Measurements from ENCODE around the gene MDC1. TPM values are rescaled to one million over a fixed set of nuclear protein-coding genes. Genes with fewer than 3 reads are reported as not detected.

Gene MDC1
- total RNA-seq, 1 experiment from 2014 or later, result 77.6 TPM

DNA sequence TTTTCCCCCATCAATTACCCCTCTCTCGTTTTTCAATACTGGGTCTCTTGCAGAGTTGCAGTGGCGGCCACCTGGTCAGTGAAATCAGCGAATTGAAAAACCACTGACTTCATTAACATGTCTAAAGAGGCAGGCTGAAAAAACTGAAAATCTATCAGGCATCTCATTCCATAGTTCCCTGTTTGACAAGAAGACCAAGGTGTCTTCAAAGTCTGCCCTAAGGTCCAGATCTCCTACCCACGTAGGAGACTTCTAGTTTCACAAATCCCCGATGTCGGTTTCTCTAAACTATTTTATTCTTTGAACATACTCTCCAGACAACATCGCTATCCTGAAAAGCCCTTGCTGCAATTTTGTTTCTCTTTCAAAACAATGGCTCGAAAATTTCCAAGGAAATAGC lies 2.3 kb upstream of the MDC1 start:
- DNase-seq, result no peak

More for the DNA sequence above, 2.3 kb upstream of the MDC1 start:
- Histone ChIP-seq H3K9ac (ENCODE audit: extremely low read depth, insufficient read length, low read length) (peak overlapping the region; percentile 90), H3K27me3 (ENCODE audit: insufficient read depth, low read length) (no peaks in the 10 kb centered on the region), H3K4me2 (ENCODE audit: insufficient read depth, insufficient read length, low read length) (peak overlapping the region; percentile 92), H4K20me1 (ENCODE audit: control insufficient read depth, insufficient read depth, insufficient read length) (no peaks in the 10 kb centered on the region), H3K56ac (ENCODE audit: insufficient read length, low read depth, low read length) (no peak overlapping the region), H4K5ac (ENCODE audit: insufficient read length, low read depth, low read length) (peak overlapping the region; percentile 58), H2BK15ac (ENCODE audit: low read depth, low read length) (no peak overlapping the region), H2BK12ac (ENCODE audit: insufficient read length, low read depth, low read length) (no peak overlapping the region), H2AFZ (ENCODE audit: low read length) (no peak overlapping the region), H3K27ac (ENCODE audit: insufficient read length, low read depth, low read length) (peak overlapping the region; percentile 81), H2BK5ac (ENCODE audit: insufficient read length, low read length) (peak overlapping the region; percentile 79), H3K4ac (ENCODE audit: low read depth, low read length) (no peak overlapping the region; the same call in 1 of the 2 replicates), H3K14ac (ENCODE audit: insufficient read depth, low read length) (peak overlapping the region; percentile 75; the same call in 1 of the 2 replicates), H2AK5ac (ENCODE audit: insufficient read length, low read length) (no peak overlapping the region), H4K91ac (ENCODE audit: insufficient read length, low read depth, low read length) (no peak overlapping the region), H2BK20ac (ENCODE audit: low read depth, low read length, poor library complexity, severe bottlenecking) (no peak overlapping the region), H3K79me1 (ENCODE audit: insufficient read depth, low read depth, low read length, poor library complexity, severe bottlenecking) (no peaks in the 10 kb centered on the region), H3K18ac (ENCODE audit: insufficient read length, low read depth, low read length) (peak overlapping the region; percentile 78), H3T11ph (ENCODE audit: low read length) (no peak overlapping the region), H3K79me2 (ENCODE audit: insufficient read depth, low read length) (peaks cover 11% of the 10 kb centered on the region; the same call in 1 of the 2 replicates), H3K23ac (ENCODE audit: insufficient read length, low read depth, low read length) (no peak overlapping the region), H2BK120ac (ENCODE audit: low read depth, low read length, poor library complexity, severe bottlenecking) (no peak overlapping the region), H3K23me2 (ENCODE audit: insufficient read length, low read depth, low read length, poor library complexity, severe bottlenecking) (peaks cover 15% of the 10 kb centered on the region), H3K4me1 (ENCODE audit: insufficient read depth, low read length) (no peaks in the 10 kb centered on the region), H4K8ac (replicated peaks; ENCODE audit: insufficient read length, low read depth, low read length) (no peak overlapping the region), H3K9me3 (ENCODE audit: control insufficient read depth, low read depth, low read length) (no peaks in the 10 kb centered on the region)
- peak overlapping the region; percentile 99 to 100 (median 99) for H3K27ac Mint-ChIP-seq
- no CpG with 5 or more reads among the region's 8 CpGs for WGBS (ENCODE audit: extremely low coverage, insufficient read length, low lambda C conversion rate)
- H3K27me3 Mint-ChIP-seq (ENCODE audit: low read depth), result peaks cover 3% of the 10 kb centered on the region; the same call in 1 of the 2 replicates
- peaks cover 6 to 7% of the 10 kb centered on the region in 2 experiments; a peak in 4 of 5 replicates for H3K9me3 Mint-ChIP-seq
- TF ChIP-seq CTCF (conservative IDR thresholded peaks at IDR 0.05), result no peak
- H3K4me3 Mint-ChIP-seq, result peak overlapping the region; percentile 93 to 98
- peaks cover 37 to 49% of the 10 kb centered on the region in 2 experiments for H3K4me1 Mint-ChIP-seq
- peaks cover 42 to 58% (median 54%) of the 10 kb centered on the region in 3 experiments for H3K36me3 Mint-ChIP-seq (ENCODE audit: insufficient read depth in 1 of 3, low read depth in 3 of 3)

All from H9 (cell line).